ENCODE data around the gene ZEB1.

DNA sequence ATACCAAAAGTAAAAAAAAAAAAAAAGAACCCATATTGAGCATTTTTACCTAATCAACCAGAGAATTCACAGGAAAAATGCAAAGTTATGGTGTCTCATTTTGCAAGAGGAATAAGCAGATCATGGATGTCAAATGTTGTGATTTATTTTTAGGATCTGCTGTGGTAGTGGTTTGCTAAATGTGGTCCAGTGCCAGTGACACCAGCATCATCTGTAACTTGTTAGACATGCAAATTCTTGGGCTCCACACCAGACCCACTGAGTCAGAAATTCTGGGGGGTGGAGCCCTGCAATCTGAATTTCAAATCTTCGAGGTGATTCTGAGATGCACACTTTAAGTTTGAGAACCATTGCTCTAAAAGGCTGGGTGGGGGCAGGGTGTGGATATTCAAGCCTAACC, 30.1 kb upstream of the ZEB1 start:
- TF ChIP-seq, protein P1, sequence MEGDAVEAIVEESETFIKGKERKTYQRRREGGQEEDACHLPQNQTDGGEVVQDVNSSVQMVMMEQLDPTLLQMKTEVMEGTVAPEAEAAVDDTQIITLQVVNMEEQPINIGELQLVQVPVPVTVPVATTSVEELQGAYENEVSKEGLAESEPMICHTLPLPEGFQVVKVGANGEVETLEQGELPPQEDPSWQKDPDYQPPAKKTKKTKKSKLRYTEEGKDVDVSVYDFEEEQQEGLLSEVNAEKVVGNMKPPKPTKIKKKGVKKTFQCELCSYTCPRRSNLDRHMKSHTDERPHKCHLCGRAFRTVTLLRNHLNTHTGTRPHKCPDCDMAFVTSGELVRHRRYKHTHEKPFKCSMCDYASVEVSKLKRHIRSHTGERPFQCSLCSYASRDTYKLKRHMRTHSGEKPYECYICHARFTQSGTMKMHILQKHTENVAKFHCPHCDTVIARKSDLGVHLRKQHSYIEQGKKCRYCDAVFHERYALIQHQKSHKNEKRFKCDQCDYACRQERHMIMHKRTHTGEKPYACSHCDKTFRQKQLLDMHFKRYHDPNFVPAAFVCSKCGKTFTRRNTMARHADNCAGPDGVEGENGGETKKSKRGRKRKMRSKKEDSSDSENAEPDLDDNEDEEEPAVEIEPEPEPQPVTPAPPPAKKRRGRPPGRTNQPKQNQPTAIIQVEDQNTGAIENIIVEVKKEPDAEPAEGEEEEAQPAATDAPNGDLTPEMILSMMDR (IDR thresholded peaks at IDR 0.05; ENCODE audit: low read length): no peak
- TF ChIP-seq EZH2phosphoT487 (IDR thresholded peaks at IDR 0.05; ENCODE audit: low read length) (no peak), EZH2 (optimal IDR thresholded peaks at IDR 0.05; ENCODE audit: low read depth, low read length) (no peak)
